DLD1 (cell line): Measurements from ENCODE around the gene FOXQ1.
"Not testable (repeated sequence)": the region's sequence is repeated elsewhere in the genome, so short reads cannot be mapped to it uniquely, and the experiment has no call there.

ENCODE experiments used
- in situ Hi-C: cut with HindIII; loops from 2 replicates; pipeline ENCODE4 v1.10.0; 2017; ENCODE audit warnings: low sequenced_read_pairs

FOXQ1 gene

GRCh38 chr6:1355068-1355467 is 43.2 kb downstream of the FOXQ1 start:
- in situ Hi-C loops, result not testable (repeated sequence)

- in situ Hi-C loops, result not testable (repeated sequence)
These were observed 49.8 kb downstream of the FOXQ1 start for GRCh38 chr6:1361717-1362116.

- in situ Hi-C loops, result no loop called here
These were observed 50.7 kb downstream of the FOXQ1 start for GRCh38 chr6:1362643-1363042.

- in situ Hi-C loops, result no loop called here
These were observed 51.4 kb downstream of the FOXQ1 start for GRCh38 chr6:1363298-1363697.

- in situ Hi-C loops, result no loop called here
These were observed 52.1 kb downstream of the FOXQ1 start for GRCh38 chr6:1363729-1364572.
